ENCODE measurements around the gene TUBE1.
"Not testable (repeated sequence)": the region's sequence is repeated elsewhere in the genome, so short reads cannot be mapped to it uniquely, and the experiment has no call there.

Gene TUBE1

GRCh38 chr6:112054555-112055190 lies 32.6 kb downstream of the TUBE1 start:
- no peaks in the 10 kb centered on the region for H3K9me3 Mint-ChIP-seq
- ATAC-seq (replicated peaks; ENCODE audit: extremely low read depth, poor library complexity, severe bottlenecking), result no peak
- no peak for DNase-seq (ENCODE audit: low spot score in 2 of 2)
- H3K4me3 Mint-ChIP-seq, result no peak overlapping the region
- peaks cover 32% of the 10 kb centered on the region for H3K27me3 Mint-ChIP-seq
- H3K4me1 Mint-ChIP-seq, result no peaks in the 10 kb centered on the region
- H3K36me3 Mint-ChIP-seq (ENCODE audit: insufficient read depth), result no peaks in the 10 kb centered on the region
- H3K27ac Mint-ChIP-seq (ENCODE audit: low read depth), result no peak overlapping the region

- Mint-ChIP-seq H3K27ac (ENCODE audit: low read depth) (no peak within 1 kb of the TSS), H3K9me3 (no peaks in the 10 kb centered on the region), H3K4me3 (no peak within 1 kb of the TSS), H3K4me1 (no peaks in the 10 kb centered on the region), H3K36me3 (ENCODE audit: insufficient read depth) (no peaks in the 10 kb centered on the region), H3K27me3 (peaks cover 32% of the 10 kb centered on the region)
- DNase-seq (ENCODE audit: low spot score in 2 of 2) (no peak), ATAC-seq (replicated peaks; ENCODE audit: extremely low read depth, poor library complexity, severe bottlenecking) (no peak)
These were observed 33.3 kb downstream of the TUBE1 start, which contains the start of gene CCN6 for GRCh38 chr6:112054001-112054400. TSS of gene CCN6 (plus strand) at chr6:112054104. CDS start at chr6:112054358, 254 bp downstream.

- H3K9me3 Mint-ChIP-seq; ATAC-seq (replicated peaks; ENCODE audit: extremely low read depth, poor library complexity, severe bottlenecking); H3K4me1 Mint-ChIP-seq; H3K4me3 Mint-ChIP-seq; DNase-seq (ENCODE audit: low spot score in 2 of 2); H3K27ac Mint-ChIP-seq (ENCODE audit: low read depth); H3K36me3 Mint-ChIP-seq (ENCODE audit: insufficient read depth): not testable (repeated sequence)
- H3K27me3 Mint-ChIP-seq, result peaks cover 32% of the 10 kb centered on the region
These were observed 36.0 kb downstream of the TUBE1 start for GRCh38 chr6:112051251-112051740.

GRCh38 chr6:112050429-112050828 lies 36.9 kb downstream of the TUBE1 start:
- DNase-seq (ENCODE audit: low spot score in 2 of 2) (no peak), ATAC-seq (replicated peaks; ENCODE audit: extremely low read depth, poor library complexity, severe bottlenecking) (no peak)
- H3K27me3 Mint-ChIP-seq, result peaks cover 32% of the 10 kb centered on the region
- no peaks in the 10 kb centered on the region for H3K9me3 Mint-ChIP-seq
- H3K4me1 Mint-ChIP-seq, result no peaks in the 10 kb centered on the region
- H3K27ac Mint-ChIP-seq (ENCODE audit: low read depth), result no peak overlapping the region
- H3K4me3 Mint-ChIP-seq, result no peak overlapping the region
- H3K36me3 Mint-ChIP-seq (ENCODE audit: insufficient read depth), result no peaks in the 10 kb centered on the region

GRCh38 chr6:112049996-112050395 lies 37.3 kb downstream of the TUBE1 start:
- peaks cover 28% of the 10 kb centered on the region for H3K27me3 Mint-ChIP-seq

GRCh38 chr6:112049026-112049799 lies 38.1 kb downstream of the TUBE1 start:
- Mint-ChIP-seq H3K4me3 (no peak overlapping the region), H3K27me3 (peaks cover 20% of the 10 kb centered on the region), H3K9me3 (no peaks in the 10 kb centered on the region), H3K36me3 (ENCODE audit: insufficient read depth) (no peaks in the 10 kb centered on the region), H3K4me1 (no peaks in the 10 kb centered on the region), H3K27ac (ENCODE audit: low read depth) (no peak overlapping the region)
- ATAC-seq (replicated peaks; ENCODE audit: extremely low read depth, poor library complexity, severe bottlenecking) (no peak), DNase-seq (ENCODE audit: low spot score in 2 of 2) (no peak)

More at GRCh38 chr6:112049996-112050395, 37.3 kb downstream of the TUBE1 start:
- H3K4me1 Mint-ChIP-seq, result no peaks in the 10 kb centered on the region
- DNase-seq (ENCODE audit: low spot score in 2 of 2) (no peak), ATAC-seq (replicated peaks; ENCODE audit: extremely low read depth, poor library complexity, severe bottlenecking) (no peak)
- H3K9me3 Mint-ChIP-seq, result no peaks in the 10 kb centered on the region
- no peak overlapping the region for H3K27ac Mint-ChIP-seq (ENCODE audit: low read depth)
- no peak overlapping the region for H3K4me3 Mint-ChIP-seq
- no peaks in the 10 kb centered on the region for H3K36me3 Mint-ChIP-seq (ENCODE audit: insufficient read depth)

GRCh38 chr6:112047523-112047922 lies 39.8 kb downstream of the TUBE1 start:
- not testable (repeated sequence) for H3K4me1 Mint-ChIP-seq; H3K27me3 Mint-ChIP-seq; H3K4me3 Mint-ChIP-seq; ATAC-seq (replicated peaks; ENCODE audit: extremely low read depth, poor library complexity, severe bottlenecking); H3K27ac Mint-ChIP-seq (ENCODE audit: low read depth); DNase-seq (ENCODE audit: low spot score in 2 of 2); H3K9me3 Mint-ChIP-seq; H3K36me3 Mint-ChIP-seq (ENCODE audit: insufficient read depth)

- H3K9me3 Mint-ChIP-seq, result no peaks in the 10 kb centered on the region
- no peak for ATAC-seq (replicated peaks; ENCODE audit: extremely low read depth, poor library complexity, severe bottlenecking)
- H3K27me3 Mint-ChIP-seq, result no peaks in the 10 kb centered on the region
- H3K4me3 Mint-ChIP-seq, result no peak overlapping the region
- H3K27ac Mint-ChIP-seq (ENCODE audit: low read depth), result no peak overlapping the region
- H3K4me1 Mint-ChIP-seq, result peaks cover 10% of the 10 kb centered on the region
- peaks cover 3% of the 10 kb centered on the region for H3K36me3 Mint-ChIP-seq (ENCODE audit: insufficient read depth)
- DNase-seq (ENCODE audit: low spot score in 2 of 2), result no peak
These were observed 42.4 kb downstream of the TUBE1 start for GRCh38 chr6:112044856-112045255.

- Mint-ChIP-seq H3K4me1 (peaks cover 10% of the 10 kb centered on the region), H3K9me3 (no peaks in the 10 kb centered on the region), H3K27ac (ENCODE audit: low read depth) (peak overlapping the region; percentile 96), H3K27me3 (no peaks in the 10 kb centered on the region), H3K4me3 (peak overlapping the region; percentile 94), H3K36me3 (ENCODE audit: insufficient read depth) (peaks cover 3% of the 10 kb centered on the region)
- DNase-seq (ENCODE audit: low spot score in 2 of 2), result no peak
- ATAC-seq (replicated peaks; ENCODE audit: extremely low read depth, poor library complexity, severe bottlenecking), result no peak
These were observed 43.1 kb downstream of the TUBE1 start for GRCh38 chr6:112044196-112044595.

GRCh38 chr6:112043032-112044007 lies 44.0 kb downstream of the TUBE1 start:
- no peaks in the 10 kb centered on the region for H3K27me3 Mint-ChIP-seq
- H3K4me3 Mint-ChIP-seq, result peak overlapping the region; percentile 94
- peaks cover 10% of the 10 kb centered on the region for H3K4me1 Mint-ChIP-seq
- no peaks in the 10 kb centered on the region for H3K9me3 Mint-ChIP-seq
- peak; percentile 94 for ATAC-seq (replicated peaks; ENCODE audit: extremely low read depth, poor library complexity, severe bottlenecking)
- H3K27ac Mint-ChIP-seq (ENCODE audit: low read depth), result peak overlapping the region; percentile 96
- DNase-seq (ENCODE audit: low spot score in 2 of 2), result peak; percentile 86 to 92
- H3K36me3 Mint-ChIP-seq (ENCODE audit: insufficient read depth), result peaks cover 3% of the 10 kb centered on the region

GRCh38 chr6:112041535-112041934 lies 45.7 kb downstream of the TUBE1 start:
- no peak for DNase-seq (ENCODE audit: low spot score in 2 of 2)
- Mint-ChIP-seq H3K9me3 (no peaks in the 10 kb centered on the region), H3K36me3 (ENCODE audit: insufficient read depth) (peaks cover 3% of the 10 kb centered on the region), H3K27me3 (no peaks in the 10 kb centered on the region), H3K4me1 (peaks cover 15% of the 10 kb centered on the region), H3K27ac (ENCODE audit: low read depth) (no peak overlapping the region), H3K4me3 (no peak overlapping the region)
- ATAC-seq (replicated peaks; ENCODE audit: extremely low read depth, poor library complexity, severe bottlenecking), result no peak

- Mint-ChIP-seq H3K27ac (ENCODE audit: low read depth) (no peak overlapping the region), H3K4me3 (no peak overlapping the region), H3K27me3 (no peaks in the 10 kb centered on the region), H3K9me3 (no peaks in the 10 kb centered on the region), H3K36me3 (ENCODE audit: insufficient read depth) (peaks cover 3% of the 10 kb centered on the region), H3K4me1 (peaks cover 15% of the 10 kb centered on the region)
- DNase-seq (ENCODE audit: low spot score in 2 of 2) (no peak), ATAC-seq (replicated peaks; ENCODE audit: extremely low read depth, poor library complexity, severe bottlenecking) (no peak)
These were observed 46.3 kb downstream of the TUBE1 start for GRCh38 chr6:112040956-112041355.

Measured in central memory CD8-positive, alpha-beta T cell (primary cell).